Cardiac septum (tissue), 1 donor: ENCODE results near the gene SORBS1. TPM values are rescaled to one million over a fixed set of nuclear protein-coding genes. Genes with fewer than 3 reads are reported as not detected.

Experiments
- DNase-seq: peaks from one replicate; pipeline ENCODE4 v3.0.0-alpha.2; 2020; ENCODE audit warnings: low spot score
- intact Hi-C: fragments of 100-400 bp; cut with DNase I; formaldehyde crosslinking; loops from one replicate; pipeline ENCODE4 v1.14.0; 2022
- total RNA-seq: library from RNA; stranded (reverse); fragmentation: NEBNext Ultra II Directional; extraction: Animal tissue kit (Norgen Biotek cat#: 25700); gene quantifications from one replicate; pipeline ENCODE4 v1.2.1, GENCODE V29; 2021
- donor health status: DM: no; HTN: no; CAD: no.

SORBS1 gene
- total RNA-seq, 1 donor from 2014 or later, result 1,045 TPM

DNA sequence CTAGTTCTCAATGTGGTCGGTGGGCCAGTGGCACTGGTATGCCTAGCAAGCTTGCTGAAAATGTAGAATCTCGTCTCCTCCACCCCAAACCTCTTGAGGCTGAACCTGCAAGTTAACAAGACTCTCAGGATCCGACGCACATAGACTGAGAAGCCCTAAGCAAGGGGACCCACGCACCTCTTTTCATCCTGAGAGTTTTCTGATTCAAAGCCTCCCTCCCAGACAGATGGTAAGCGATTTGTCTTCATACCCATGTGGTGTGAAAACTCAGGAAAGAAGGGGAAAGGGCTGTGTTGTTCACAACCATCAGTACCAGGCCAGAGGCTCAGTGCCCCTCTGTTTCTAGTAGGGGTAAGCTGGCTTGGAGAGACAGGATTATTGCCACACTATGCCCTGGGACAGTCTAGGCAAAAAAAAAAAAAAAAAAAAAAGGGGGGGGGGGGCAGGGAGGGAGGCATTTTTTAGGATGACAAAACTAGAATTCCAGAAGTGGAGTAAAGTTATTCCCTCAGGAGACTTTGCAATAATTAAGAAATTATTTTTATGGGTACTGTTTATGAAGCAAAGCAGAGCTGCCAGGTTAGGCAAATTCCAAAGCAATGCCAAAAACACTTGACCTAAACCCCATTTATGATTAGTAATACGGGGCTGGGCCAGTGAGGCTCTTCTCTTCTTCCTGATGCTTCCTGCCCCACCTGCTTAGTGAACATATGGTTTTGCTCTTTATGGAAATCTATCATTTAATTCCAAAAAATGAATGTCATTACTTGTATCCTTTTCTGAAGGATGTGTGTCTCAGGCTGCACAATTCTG lies 152.8 kb downstream of the SORBS1 start:
- DNase-seq, result peak; percentile 50
- intact Hi-C loops, result no loop called here

DNA sequence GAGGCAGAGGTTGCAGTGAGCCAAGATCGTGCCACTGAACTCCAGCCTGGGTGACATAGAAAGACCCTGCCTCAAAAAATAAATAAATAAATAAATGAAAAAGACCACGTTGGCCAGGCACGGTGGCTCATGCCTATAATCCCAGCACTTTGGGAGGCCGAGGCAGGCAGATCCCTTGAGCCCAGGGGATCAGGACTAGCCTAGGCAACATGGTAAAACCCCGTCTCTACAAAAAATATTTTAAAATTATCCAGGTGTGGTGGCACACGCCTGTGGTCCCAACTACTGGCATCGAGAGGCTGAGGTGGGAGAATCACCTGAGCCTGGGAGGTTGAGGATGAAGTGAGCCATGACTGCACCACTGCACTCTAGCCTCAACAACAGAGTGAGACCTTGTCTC lies 153.6 kb downstream of the SORBS1 start:
- DNase-seq, result peak; percentile 38
- intact Hi-C loops, result loop anchor here (2.0 kb wide), 1 partner anchor 37 kb away; no protein-coding TSS in a partner anchor

DNA sequence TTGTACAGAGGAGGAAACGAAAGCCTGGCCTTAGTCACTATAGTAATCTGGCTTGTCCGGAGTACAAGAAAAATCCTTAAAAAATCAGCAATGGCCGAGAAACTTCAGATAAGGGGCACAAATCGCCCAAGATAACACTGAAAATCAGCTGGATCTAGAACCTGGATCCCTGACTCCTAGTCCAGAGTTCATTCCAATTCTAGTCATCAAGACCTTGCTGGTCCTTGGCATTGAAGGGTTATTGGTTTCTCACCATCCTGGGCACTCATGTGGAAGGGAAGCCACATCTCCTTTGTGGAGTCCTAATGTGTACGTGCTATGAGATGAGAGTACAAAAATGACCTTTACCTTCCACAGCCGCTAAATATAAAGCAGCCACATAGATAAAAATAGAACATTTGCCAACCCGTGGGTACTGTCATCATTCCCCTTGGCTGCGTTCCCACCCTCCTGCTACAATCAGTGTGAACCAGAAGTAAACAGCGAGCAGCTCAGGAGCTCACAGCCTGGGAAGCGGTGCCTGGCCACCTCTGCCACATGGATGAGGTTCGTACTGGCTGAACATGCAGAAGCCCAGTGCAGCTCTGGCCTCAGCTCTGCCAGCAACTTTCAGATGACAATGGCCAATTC lies 154.4 kb downstream of the SORBS1 start:
- DNase-seq, result peak; percentile 91
- intact Hi-C loops, result loop anchor here (2.0 kb wide), 1 partner anchor 38 kb away; no protein-coding TSS in a partner anchor

DNA sequence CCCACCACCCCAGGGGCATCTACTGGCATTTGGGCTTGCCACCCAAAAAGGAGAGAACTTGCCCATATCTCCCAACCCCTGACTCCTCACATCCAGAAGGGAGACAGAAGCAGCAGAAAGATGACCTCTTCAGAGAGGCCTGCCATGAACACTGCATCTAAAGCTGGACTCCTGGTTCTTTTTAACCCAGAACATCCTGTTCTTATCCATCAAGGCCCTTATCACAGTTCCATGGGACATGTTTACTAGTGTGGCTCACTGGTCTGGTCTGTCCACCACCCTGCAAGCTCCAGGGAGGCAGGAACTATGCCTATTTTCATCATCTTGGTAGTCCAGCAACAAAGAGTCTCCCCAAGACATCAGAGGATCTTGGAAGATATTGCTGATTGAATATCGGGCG lies 155.5 kb downstream of the SORBS1 start:
- no peak for DNase-seq
- intact Hi-C loops, result loop anchor here (2.0 kb wide), 1 partner anchor 39 kb away; no protein-coding TSS in a partner anchor

DNA sequence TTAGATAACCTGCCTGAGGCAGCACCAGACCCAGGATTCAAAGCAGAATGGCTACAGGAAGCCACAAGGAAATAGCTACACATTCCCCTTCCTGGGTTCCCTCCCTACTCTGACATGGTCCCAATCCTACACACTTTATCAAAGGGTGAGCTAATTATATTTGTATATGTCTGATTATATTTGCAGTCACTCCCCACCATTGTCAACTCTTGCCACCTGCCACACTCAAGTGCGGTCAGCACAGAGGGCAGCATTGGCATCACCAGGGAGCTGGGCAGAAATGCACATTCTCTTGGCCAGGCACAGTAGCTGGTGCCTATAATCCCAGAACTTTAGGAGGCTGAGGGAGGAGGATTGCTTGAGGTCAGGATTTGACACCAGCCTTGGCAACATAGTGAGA lies 156.3 kb downstream of the SORBS1 start:
- intact Hi-C loops, result no loop called here

DNA sequence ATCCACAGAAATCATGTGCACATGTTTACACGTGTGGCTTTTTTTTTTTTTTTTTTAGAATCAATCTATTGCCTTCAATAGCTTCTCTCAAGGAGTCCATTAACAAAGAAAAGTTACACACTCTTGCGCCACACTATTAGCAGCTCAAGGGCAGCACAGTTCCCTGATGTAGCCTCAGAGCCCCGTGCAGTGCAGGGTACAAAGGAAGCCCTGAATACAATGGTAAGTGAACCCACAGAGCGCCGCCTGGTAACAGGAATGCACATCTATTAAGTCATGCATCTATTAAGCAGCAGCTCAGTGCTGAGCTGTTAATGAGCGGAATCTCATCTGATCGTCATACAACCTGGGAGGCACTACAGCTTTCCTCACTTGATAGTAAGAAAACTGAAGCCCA lies 156.7 kb downstream of the SORBS1 start:
- intact Hi-C loops, result no loop called here
- no peak for DNase-seq

More for the DNA sequence above, 156.3 kb downstream of the SORBS1 start:
- DNase-seq, result no peak

DNA sequence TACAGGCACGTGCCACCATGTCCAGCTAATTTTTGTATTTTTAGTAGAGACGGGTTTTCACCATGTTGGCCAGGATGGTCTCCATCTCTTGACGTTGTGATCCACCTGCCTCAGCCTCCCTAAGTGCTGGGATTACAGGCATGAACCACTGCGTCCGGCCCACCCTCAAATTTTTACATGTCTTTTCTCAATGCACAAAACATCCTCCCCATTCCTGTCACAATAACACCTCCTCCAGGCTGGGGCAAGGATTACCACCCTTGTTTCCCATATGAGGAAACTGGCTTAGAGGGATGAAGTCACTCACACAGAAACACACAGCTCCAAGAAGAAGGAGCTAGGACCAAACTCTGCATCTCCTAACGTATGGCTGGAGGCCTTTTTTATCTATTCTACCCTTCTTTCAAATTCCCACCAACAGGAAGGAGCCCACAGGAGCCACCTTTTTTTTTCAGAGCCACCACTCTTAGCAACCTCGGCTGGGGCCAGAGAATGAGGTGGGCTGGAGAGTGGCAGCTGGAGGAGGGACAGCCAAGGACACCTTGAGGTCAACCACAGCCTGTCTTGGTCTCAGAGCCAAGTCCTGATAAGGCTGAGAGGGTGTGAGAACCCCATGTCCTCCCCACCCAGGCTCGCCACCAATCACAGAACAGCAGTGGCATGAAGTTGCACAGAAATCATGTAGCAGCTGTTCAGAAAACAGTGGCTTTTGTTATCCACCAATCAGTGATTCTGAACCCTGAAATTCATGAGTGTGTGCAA lies 157.3 kb downstream of the SORBS1 start:
- intact Hi-C loops, result no loop called here
- no peak for DNase-seq

DNA sequence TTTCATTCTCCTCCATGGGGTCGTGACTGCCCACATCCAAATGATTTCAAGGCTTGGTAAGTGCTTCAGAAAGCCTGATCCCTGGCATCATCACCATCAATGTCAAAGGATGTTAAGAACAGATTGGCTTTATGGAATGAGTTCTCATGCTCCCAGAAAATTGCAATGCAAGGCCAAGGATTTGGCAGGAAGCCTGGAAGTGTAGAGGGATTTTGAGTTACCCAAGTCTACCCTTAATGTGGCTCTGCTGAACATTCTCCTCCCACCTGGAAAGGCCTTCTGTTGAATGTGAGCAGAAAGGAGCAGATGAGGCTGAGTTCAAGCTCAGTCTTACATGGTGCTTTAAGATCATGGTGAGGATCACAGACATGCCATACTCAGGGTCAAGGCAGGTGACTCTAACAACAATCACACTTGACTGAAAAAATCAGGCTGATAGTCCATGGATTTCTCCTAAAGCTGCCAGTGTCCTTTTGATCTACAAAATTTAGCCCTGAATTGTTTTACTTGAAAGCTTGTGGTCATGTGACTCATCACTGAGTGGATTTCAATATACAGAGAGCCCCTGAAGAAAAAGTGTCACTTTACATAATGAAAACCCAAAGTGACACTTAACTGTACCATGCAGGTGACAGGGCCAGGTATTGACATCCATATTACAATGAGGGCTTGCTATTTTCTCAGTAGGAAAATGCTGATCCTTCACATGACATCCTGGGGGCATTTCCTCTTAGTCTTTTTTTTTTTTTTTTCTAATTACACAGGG lies 159.3 kb downstream of the SORBS1 start:
- intact Hi-C loops, result no loop called here

DNA sequence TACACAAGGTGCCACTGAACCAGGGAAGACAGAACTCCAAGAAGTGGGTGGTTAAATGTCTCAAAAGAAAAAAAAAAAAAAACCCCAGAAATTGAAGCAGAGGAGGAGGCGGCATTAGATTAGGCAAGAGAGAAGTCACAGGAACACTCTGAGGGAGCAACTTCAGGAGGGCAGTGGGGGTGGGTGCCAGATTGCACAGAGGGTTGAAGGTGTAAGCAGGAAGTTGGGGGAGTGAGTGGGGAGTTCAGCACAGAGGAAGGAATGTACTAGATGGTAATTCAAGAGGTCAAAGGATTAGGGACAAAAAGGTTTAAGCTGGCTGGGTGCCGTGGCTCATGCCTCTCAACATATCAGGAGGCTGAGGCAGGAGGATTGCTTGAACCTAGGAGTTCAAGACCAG lies 160.4 kb downstream of the SORBS1 start:
- no peak for DNase-seq
- intact Hi-C loops, result no loop called here

More for the DNA sequence above, 159.3 kb downstream of the SORBS1 start:
- no peak for DNase-seq

DNA sequence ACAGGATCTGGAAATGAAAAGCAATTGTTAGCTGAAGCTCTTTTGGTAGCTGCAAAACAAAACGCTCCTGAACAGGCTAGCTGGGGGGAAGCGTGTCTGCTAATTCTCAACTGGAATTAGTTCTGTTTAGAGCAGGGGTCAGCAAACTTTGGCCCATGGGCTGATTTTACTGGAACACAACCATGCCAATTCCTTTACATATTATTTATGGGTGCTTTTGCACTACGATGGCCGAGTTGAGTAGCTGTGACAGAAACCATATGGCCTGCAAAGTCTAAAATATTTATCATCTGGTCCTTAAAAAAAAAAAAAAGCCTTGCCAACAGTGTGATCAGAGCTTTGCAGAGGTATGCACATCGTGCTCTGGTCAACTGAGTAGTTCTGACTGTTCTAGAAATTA lies 162.0 kb downstream of the SORBS1 start:
- intact Hi-C loops, result no loop called here
- DNase-seq, result no peak

DNA sequence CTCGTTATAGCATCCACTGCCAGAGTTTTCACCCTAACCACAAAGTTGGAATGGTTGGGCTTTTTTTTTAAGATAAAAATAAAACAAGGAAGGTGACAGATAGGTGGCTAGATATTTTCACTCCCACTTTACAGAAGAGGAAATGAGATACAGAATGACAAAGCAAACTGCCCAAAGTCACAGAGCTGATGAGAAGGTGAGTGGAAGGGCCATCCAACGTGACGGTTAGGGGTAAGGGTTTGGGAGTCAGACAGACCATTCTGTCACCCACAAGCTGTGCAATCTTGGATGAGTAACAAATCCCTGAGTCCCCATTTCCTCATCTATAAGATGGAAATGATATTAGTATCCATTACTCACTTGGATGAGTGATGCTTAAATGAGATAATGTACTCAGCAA lies 163.4 kb downstream of the SORBS1 start:
- no peak for DNase-seq
- intact Hi-C loops, result no loop called here

DNA sequence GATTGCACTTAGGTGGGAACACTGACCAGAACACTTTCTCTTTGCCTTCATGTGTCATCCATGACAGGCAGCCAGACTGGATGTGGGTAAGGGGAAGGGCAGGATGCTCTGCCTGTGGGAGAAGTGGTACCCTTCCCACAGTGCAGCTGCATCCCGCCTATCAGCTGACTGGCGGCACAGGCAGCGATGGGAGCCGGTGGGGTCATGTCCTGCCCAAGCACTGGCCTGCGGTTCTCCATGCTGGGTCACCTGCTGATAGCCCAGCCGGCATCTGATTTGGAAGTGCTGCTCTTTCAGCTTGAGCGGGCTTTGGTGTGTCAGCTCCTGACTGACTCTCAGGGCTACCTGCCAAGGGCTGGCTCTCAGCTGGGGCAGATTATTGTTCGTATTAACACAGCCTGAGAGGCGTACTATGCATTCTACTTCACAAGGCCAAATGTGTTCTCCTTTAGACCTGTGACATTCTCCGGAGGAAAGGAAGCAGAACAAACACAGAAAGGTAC lies 165.2 kb downstream of the SORBS1 start:
- intact Hi-C loops, result no loop called here
- peak; percentile 85 for DNase-seq

DNA sequence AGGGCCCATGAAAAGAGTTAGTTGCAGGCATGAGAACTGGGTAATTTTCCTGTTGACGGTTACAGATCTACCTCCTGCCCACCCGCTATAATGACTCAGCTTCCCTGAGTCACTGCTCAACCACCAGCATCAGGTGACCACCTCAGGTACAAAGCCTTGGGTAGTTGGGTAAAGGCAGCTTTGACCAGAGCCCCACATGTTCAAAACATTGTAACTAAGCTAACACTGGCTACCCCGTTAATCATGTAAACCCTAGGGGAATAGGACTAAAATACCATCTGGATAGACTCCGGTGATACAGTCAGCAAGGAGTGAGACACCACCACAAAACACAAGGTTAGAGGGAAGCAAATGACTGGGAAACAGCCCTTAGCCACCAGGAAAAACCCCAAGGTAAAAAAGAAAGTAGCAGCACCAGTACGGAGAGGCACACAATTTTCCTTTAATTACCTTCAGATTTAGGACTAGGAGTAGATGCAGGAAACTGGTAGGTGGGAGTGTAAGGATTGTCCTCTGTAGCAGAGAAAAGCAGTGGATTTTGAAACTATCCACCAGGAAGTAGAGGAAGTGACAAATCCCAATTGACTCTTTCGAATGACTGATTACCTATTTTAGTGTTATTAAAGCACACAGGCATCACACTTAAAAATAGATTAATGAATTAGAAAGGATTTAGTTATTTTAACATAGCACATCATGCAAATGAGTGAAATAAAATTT lies 166.8 kb downstream of the SORBS1 start:
- no peak for DNase-seq
- intact Hi-C loops, result no loop called here

DNA sequence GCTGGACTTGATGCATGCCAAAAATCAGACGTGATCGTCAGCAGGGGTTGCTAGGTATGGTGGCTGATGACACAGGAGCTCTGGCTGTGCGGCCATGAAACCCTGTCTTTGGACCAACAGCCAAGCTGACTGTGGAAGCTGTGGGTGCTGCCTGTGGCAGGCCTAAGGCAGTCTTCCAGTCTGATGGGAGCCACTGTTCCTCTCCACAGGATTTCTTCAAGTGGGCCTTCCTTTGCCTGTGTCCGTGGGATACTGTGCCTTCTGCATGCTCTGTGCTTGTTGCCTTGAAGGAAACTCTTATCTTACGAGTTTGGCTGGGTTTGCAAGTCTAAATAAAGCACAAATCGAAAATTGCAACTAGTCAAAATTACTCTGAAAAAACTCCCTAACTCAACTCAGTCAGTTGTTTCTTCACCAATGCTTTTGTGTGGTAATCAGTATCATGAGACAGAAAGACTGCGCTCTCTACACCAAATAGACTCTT lies 168.4 kb downstream of the SORBS1 start:
- intact Hi-C loops, result no loop called here
- DNase-seq, result no peak

DNA sequence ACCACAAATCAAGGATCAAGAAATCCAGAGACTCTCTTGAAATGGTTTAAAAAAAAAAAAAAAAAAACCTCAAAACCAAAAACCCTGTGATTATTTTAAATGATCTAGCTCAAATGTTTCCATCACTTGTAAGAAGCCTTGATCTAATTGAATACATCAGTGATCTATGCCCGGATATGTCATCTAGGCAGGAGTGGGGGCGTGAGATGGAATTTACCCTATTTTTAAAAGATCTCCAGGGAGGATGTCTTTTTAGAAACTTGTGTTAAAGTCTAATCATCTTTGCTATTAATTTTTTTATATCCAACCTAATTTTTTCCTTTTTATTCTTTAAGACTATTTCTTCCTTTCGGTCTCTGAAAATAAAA lies 169.0 kb downstream of the SORBS1 start:
- intact Hi-C loops, result no loop called here
- no peak for DNase-seq

DNA sequence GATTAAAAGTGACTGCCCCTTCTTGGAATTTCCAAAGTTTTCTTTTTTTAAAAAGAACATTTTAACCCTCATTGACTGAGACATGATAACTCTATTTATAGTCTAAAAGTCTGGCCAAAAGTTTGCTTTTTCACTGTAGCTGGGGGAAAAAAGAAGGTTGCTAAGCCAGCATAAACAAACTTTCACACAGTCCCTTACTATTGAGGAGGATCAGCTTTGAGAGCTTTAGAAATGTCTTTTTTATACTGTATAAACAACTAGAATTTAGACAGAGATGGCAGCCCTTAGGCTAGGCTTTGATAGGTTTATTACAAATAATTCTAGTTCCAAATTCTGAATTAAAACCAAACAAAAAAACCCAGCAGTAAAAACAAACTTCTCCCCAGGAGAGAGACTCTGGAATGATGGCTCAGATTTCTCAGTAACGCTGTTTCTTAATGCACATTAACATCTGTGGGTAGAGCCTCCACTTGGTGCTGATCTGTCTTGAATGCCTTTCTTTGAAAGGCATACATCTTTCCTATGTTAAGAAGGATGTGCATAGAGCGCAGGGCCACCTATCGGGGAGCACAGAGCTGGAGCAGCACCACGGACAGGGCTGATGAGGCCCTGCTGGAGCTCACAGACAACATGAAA lies 169.5 kb downstream of the SORBS1 start:
- intact Hi-C loops, result loop anchor here (2.0 kb wide), 1 partner anchor 15 kb away; no protein-coding TSS in a partner anchor
- no peak for DNase-seq

DNA sequence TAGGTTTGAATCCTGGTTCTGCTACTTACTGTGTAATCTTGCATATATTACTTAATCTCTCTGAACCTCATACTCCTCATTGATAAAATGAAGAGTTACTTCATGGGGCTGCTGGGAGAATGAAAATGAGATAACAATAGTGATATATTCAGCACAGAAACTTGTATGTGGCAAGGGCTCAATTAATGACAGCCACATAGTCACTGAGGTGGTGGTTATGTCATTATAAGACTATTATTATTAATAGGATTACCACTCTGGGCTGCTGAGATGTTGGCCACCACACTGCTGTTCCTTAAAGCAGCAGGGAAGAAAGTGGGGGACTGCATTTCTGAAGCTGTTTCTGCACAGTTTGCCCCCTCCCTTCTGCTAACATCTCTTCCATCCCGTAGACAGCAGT lies 170.0 kb downstream of the SORBS1 start:
- intact Hi-C loops, result loop anchor here (2.0 kb wide), 1 partner anchor 14 kb away; no protein-coding TSS in a partner anchor
- no peak for DNase-seq

DNA sequence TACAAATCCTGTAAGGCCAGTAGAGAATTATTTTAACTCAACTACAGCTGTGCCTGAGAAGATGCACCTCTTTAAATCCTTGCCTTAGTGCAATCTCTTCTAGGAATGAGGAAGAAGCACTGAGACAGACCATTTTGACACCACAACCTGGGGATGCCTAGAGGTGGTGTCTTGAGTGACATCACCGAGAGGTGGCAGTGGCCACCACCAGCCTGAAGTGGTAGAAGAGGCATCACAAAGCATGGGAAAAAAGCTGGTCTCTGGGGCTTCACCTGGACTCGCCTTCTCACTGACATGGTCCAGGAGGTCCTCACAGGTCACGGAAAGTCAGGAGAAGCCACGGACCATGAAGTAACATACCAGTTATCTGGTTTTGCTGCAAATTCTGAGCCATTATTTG lies 171.2 kb downstream of the SORBS1 start:
- intact Hi-C loops, result loop anchor here (2.0 kb wide), 1 partner anchor 13 kb away; no protein-coding TSS in a partner anchor

More for the DNA sequence above, 171.2 kb downstream of the SORBS1 start:
- DNase-seq, result no peak
